Activated naive CD8-positive, alpha-beta T cell (primary cell): ENCODE measurements around the gene ELL2.
A peak's percentile ranks its signal among the peaks of the same experiment; 100 is the strongest.
"Not testable (repeated sequence)": the region's sequence is repeated elsewhere in the genome, so short reads cannot be mapped to it uniquely, and the experiment has no call there.

Source experiments
- H3K27ac Mint-ChIP-seq: one replicate; pipeline ENCODE4 v1.8.0; 2021; ENCODE audit warnings: mixed read lengths
- H3K27me3 Mint-ChIP-seq: one replicate; pipeline ENCODE4 v1.8.0; 2021; ENCODE audit warnings: mixed read lengths
- H3K36me3 Mint-ChIP-seq: one replicate; pipeline ENCODE4 v1.8.0; 2021; ENCODE audit warnings: mixed read lengths
- H3K4me1 Mint-ChIP-seq: one replicate; pipeline ENCODE4 v1.8.0; 2021; ENCODE audit warnings: low read depth, mixed read lengths
- H3K4me3 Mint-ChIP-seq: one replicate; pipeline ENCODE4 v1.8.0; 2021; ENCODE audit warnings: mild to moderate bottlenecking, mixed read lengths
- H3K9me3 Mint-ChIP-seq: one replicate; pipeline ENCODE4 v1.8.0; 2021; ENCODE audit warnings: low read depth, mixed read lengths

ELL2 gene

DNA sequence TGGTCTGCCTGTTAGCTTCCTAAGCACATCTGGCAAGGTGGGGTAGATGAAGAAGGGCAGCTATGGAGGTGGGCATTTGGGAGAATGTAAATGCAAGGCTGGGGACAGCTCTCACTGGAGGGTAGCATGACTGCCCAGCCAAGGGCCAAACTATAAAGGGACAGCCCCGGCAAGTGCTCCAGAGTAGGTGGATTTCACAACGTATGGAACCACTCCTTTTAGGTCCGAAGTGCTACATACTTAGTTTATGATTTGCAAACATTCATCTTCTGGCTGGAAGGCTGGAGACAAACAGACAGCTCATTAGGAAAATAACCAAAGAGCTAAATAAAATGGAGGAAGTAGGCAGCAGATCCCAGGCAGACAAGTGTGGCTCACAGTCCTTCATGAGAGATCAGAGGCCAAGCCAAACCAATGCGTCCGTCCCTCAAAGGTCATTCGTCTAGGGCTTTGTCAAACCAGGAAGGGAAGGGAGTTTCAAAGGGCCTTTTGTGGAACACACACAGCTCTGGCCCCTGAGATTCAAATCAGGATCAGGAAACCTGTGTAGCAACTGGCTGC lies 96.6 kb downstream of the ELL2 start:
- no peaks in the 10 kb centered on the region for H3K36me3 Mint-ChIP-seq
- H3K27ac Mint-ChIP-seq: no peak overlapping the region
- H3K9me3 Mint-ChIP-seq: no peaks in the 10 kb centered on the region
- no peaks in the 10 kb centered on the region for H3K27me3 Mint-ChIP-seq
- no peak overlapping the region for H3K4me3 Mint-ChIP-seq
- peaks cover 75% of the 10 kb centered on the region for H3K4me1 Mint-ChIP-seq

GRCh38 chr5:95864456-95864855 lies 97.2 kb downstream of the ELL2 start:
- H3K27ac Mint-ChIP-seq: no peak overlapping the region
- H3K4me3 Mint-ChIP-seq: no peak overlapping the region
- H3K4me1 Mint-ChIP-seq: peaks cover 75% of the 10 kb centered on the region
- H3K27me3 Mint-ChIP-seq: no peaks in the 10 kb centered on the region
- H3K9me3 Mint-ChIP-seq: no peaks in the 10 kb centered on the region
- H3K36me3 Mint-ChIP-seq: no peaks in the 10 kb centered on the region

DNA sequence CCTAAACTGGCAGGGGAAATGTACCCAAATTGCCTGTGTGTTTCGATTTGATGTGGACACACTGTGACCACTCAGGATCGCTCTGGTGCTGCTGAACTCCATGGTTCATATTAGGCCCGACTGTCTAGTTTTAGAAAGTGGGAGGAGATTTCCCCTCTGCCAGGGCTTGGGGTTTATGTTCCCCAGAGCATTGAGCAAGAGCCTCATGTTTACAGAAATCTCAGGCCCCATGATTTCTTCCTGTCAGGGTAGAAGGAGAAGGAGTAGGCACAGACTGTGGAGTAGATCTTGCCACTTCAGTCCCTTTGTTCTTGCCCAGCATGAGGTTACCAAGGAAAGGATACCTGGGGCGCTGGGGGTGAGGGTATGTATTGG lies 98.3 kb downstream of the ELL2 start:
- peak overlapping the region; percentile 58 for H3K4me3 Mint-ChIP-seq

GRCh38 chr5:95862671-95863382 lies 98.8 kb downstream of the ELL2 start:
- no peaks in the 10 kb centered on the region for H3K27me3 Mint-ChIP-seq
- peaks cover 75% of the 10 kb centered on the region for H3K4me1 Mint-ChIP-seq
- H3K36me3 Mint-ChIP-seq: no peaks in the 10 kb centered on the region
- H3K27ac Mint-ChIP-seq: peak overlapping the region; percentile 83
- H3K9me3 Mint-ChIP-seq: no peaks in the 10 kb centered on the region
- H3K4me3 Mint-ChIP-seq: peak overlapping the region; percentile 58

More for the DNA sequence above, 98.3 kb downstream of the ELL2 start:
- H3K27ac Mint-ChIP-seq: peak overlapping the region; percentile 83
- H3K4me1 Mint-ChIP-seq: peaks cover 76% of the 10 kb centered on the region
- no peaks in the 10 kb centered on the region for H3K36me3 Mint-ChIP-seq
- H3K9me3 Mint-ChIP-seq: no peaks in the 10 kb centered on the region
- no peaks in the 10 kb centered on the region for H3K27me3 Mint-ChIP-seq

DNA sequence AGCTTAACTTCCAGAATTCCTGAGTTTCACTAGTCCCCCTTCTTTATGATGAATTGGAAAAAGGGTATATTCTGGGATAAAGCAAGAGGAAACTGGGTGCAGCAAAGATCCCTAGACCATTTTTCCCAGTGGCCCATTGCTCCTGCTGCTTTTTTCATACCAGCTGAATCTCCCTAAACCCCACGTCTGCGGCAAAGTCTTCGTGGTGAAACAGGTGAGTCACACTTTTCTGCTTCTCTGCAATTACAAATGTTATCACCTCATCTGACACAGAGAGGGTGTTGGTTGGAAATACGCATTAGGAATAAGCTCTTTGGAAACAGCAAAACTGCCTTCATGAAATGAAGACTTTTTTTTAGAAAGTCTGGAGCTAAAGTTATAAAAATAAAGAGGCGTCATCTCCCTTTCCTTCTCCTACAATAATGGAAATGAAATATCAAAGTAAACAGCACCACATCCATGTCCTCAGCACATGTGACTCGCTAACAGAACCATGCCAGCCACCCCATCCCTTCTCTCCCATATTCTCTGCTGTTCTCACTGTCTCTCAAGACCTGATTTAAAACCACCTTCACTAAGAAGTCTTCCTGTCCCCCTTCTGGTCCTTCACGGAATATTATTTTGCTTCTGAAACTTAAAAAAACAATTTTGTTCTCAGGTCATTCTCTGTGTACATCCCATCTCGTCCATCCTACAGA lies 99.6 kb downstream of the ELL2 start:
- H3K9me3 Mint-ChIP-seq: no peaks in the 10 kb centered on the region
- H3K27me3 Mint-ChIP-seq: no peaks in the 10 kb centered on the region
- peak overlapping the region; percentile 83 for H3K27ac Mint-ChIP-seq
- peak overlapping the region; percentile 58 for H3K4me3 Mint-ChIP-seq
- peaks cover 71% of the 10 kb centered on the region for H3K4me1 Mint-ChIP-seq
- H3K36me3 Mint-ChIP-seq: no peaks in the 10 kb centered on the region

DNA sequence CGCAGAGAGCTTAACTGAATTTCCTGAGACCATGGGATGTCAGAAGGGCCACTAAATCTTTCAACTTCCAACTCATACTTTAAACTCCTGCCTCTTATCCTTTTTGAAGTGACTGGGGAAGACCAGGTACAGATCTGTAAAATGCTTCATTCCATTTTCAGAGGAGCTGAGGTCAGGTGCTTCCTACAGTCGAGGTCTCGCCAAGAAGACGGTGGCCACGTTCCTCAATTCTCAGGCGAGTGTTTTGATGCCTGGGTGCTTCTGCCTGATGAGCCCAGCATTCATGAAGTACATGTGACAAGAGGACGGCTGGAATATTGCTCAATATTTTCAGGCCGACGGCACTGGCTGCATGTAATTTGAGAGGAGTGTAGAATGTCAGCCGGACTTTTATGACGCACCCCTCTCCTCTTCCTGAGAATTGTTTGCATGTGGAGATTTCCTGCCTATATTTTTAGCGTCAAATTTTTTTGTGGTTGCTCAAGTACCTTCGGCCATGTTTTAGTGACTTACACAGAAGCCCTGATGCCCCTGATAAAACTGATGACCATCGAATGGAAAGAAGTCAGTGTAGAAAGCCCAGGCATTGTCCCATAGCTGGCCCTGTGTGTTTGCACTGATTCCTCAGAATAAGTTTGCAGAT lies 100.3 kb downstream of the ELL2 start:
- H3K4me3 Mint-ChIP-seq: peak overlapping the region; percentile 58
- H3K27me3 Mint-ChIP-seq: no peaks in the 10 kb centered on the region
- peaks cover 64% of the 10 kb centered on the region for H3K4me1 Mint-ChIP-seq
- no peaks in the 10 kb centered on the region for H3K36me3 Mint-ChIP-seq
- peak overlapping the region; percentile 83 for H3K27ac Mint-ChIP-seq
- no peaks in the 10 kb centered on the region for H3K9me3 Mint-ChIP-seq

- Mint-ChIP-seq H3K4me1 (peaks cover 53% of the 10 kb centered on the region), H3K27me3 (no peaks in the 10 kb centered on the region), H3K27ac (peak overlapping the region; percentile 88), H3K9me3 (no peaks in the 10 kb centered on the region), H3K4me3 (peak overlapping the region; percentile 52), H3K36me3 (no peaks in the 10 kb centered on the region)
Observed at GRCh38 chr5:95859661-95860060, 102.0 kb downstream of the ELL2 start.

- Mint-ChIP-seq H3K4me1 (peaks cover 49% of the 10 kb centered on the region), H3K4me3 (peak overlapping the region; percentile 52), H3K27ac (peak overlapping the region; percentile 88), H3K9me3 (no peaks in the 10 kb centered on the region), H3K27me3 (no peaks in the 10 kb centered on the region), H3K36me3 (no peaks in the 10 kb centered on the region)
Observed at GRCh38 chr5:95858661-95859595, 102.7 kb downstream of the ELL2 start.

DNA sequence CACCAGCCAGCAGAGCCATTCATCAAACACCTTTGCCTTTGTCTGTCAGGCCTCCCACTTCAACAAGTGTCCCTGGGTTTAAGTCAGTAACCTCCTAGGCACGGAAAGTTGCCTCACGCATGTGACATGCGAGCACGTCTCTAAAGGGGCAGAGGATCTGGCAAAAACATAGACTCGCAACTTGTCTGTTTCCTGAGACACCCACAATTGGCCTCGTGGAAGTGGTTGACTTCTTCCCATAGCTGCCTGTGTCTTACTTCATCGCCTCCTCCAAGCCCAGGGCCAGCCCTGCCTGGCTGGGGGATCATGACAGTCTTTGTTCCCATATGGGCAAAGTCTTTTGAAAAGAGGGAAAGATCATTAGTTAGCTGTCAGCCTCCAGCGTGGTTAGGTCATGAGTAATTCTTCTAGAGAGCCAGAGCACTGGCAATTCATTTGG lies 103.6 kb downstream of the ELL2 start:
- peak overlapping the region; percentile 88 for H3K27ac Mint-ChIP-seq
- H3K9me3 Mint-ChIP-seq: no peaks in the 10 kb centered on the region
- H3K36me3 Mint-ChIP-seq: no peaks in the 10 kb centered on the region
- no peaks in the 10 kb centered on the region for H3K27me3 Mint-ChIP-seq
- peaks cover 45% of the 10 kb centered on the region for H3K4me1 Mint-ChIP-seq
- no peak overlapping the region for H3K4me3 Mint-ChIP-seq

DNA sequence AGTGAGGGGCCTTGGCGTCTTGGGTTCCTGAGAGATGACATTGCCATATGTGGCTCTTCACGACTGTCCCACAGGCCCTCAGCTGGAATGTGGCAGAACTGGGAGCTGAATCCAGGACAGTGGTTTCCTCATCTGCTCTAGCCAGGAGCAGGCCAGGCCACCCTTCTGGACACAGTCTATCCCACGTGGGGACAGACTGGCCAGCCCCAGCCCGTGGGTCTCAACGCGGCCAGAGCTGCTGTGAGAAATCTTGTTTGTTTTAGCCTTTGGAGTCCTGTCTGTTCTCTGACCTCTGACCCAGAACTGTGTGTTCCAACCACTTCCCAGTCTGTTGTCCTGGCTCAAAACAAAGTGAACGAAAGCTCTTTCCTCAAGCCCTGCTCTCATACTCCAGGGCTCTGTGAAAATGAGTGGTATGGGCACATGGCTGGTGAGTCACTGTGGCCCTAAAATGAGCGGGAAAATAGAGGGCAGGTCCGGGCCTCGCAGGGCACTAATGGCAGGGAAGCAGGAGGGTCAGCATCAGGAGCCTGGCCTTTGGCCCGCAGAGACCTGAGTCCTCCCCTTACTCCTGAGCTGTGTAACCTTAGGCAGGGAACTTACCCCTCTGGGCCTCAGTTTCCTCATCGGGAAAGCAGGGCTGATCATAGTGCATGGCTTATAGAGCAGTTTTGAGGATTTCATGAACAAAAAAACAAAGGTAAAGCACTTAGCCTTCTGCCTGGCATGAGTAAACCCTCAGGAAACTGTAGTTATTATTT lies 104.3 kb downstream of the ELL2 start:
- Mint-ChIP-seq H3K4me3 (no peak overlapping the region), H3K27me3 (no peaks in the 10 kb centered on the region), H3K9me3 (no peaks in the 10 kb centered on the region), H3K4me1 (peaks cover 38% of the 10 kb centered on the region), H3K36me3 (no peaks in the 10 kb centered on the region), H3K27ac (no peak overlapping the region)

GRCh38 chr5:95856501-95856981 lies 105.1 kb downstream of the ELL2 start:
- no peaks in the 10 kb centered on the region for H3K36me3 Mint-ChIP-seq
- H3K4me1 Mint-ChIP-seq: peaks cover 30% of the 10 kb centered on the region
- no peaks in the 10 kb centered on the region for H3K27me3 Mint-ChIP-seq
- no peak overlapping the region for H3K4me3 Mint-ChIP-seq
- no peaks in the 10 kb centered on the region for H3K9me3 Mint-ChIP-seq
- no peak overlapping the region for H3K27ac Mint-ChIP-seq

- no peaks in the 10 kb centered on the region for H3K9me3 Mint-ChIP-seq
- H3K27me3 Mint-ChIP-seq: no peaks in the 10 kb centered on the region
- H3K4me1 Mint-ChIP-seq: peaks cover 4% of the 10 kb centered on the region
- H3K4me3 Mint-ChIP-seq: no peak overlapping the region
- H3K27ac Mint-ChIP-seq: no peak overlapping the region
- no peaks in the 10 kb centered on the region for H3K36me3 Mint-ChIP-seq
Observed at GRCh38 chr5:95853490-95853889, 108.2 kb downstream of the ELL2 start.

- no peaks in the 10 kb centered on the region for H3K9me3 Mint-ChIP-seq
- no peak overlapping the region for H3K4me3 Mint-ChIP-seq
- no peaks in the 10 kb centered on the region for H3K27me3 Mint-ChIP-seq
- no peaks in the 10 kb centered on the region for H3K4me1 Mint-ChIP-seq
- no peak overlapping the region for H3K27ac Mint-ChIP-seq
- H3K36me3 Mint-ChIP-seq: no peaks in the 10 kb centered on the region
Observed at GRCh38 chr5:95852567-95852966, 109.1 kb downstream of the ELL2 start.

- H3K36me3 Mint-ChIP-seq, H3K4me3 Mint-ChIP-seq, H3K9me3 Mint-ChIP-seq, H3K4me1 Mint-ChIP-seq, H3K27ac Mint-ChIP-seq, H3K27me3 Mint-ChIP-seq: not testable (repeated sequence)
Observed at GRCh38 chr5:95851141-95851540, 110.5 kb downstream of the ELL2 start.
